Breast epithelium (tissue), 4 donors: ENCODE data around the gene MYO1E. TPM values are rescaled to one million over a fixed set of nuclear protein-coding genes. Genes with fewer than 3 reads are reported as not detected.

ENCODE experiments used
- DNase-seq, 2 donors: peaks; one replicate each; pipeline ENCODE4 v3.0.0-alpha.2; 2019; ENCODE audit warnings: low spot score in 2 of 2
- H3K27ac ChIP-seq, 2 donors: fragments of 200-600 bp; sonication (generic) in 1 of 2; one replicate each; pipeline ENCODE4 v1.5.1; 2016 to 2019; ENCODE audit warnings: mild to moderate bottlenecking in 1 of 2
- H3K27me3 ChIP-seq, 2 donors: fragments of 200-600 bp; sonication (generic) in 1 of 2; one replicate each; pipeline versions ENCODE4 v1.5.1 to v1.6.0; 2017 to 2019; ENCODE audit warnings: control low read depth in 1 of 2, mild to moderate bottlenecking in 1 of 2
- H3K36me3 ChIP-seq: fragments of 200-600 bp; one replicate; pipeline ENCODE4 v1.5.1; 2019
- H3K4me1 ChIP-seq, 2 donors: fragments of 200-600 bp; sonication (generic); one replicate each; pipeline ENCODE4 v1.5.1; 2016 to 2019; ENCODE audit warnings: control low read depth in 1 of 2
- H3K4me3 ChIP-seq, 3 donors: fragments of 200-600 bp; sonication (generic); 1 replicate in 2 of 3; 2 replicates in 1 of 3; pipeline ENCODE4 v1.5.1; 2016 to 2019; ENCODE audit warnings: mild to moderate bottlenecking in 3 of 3, moderate library complexity in 2 of 3
- H3K9me3 ChIP-seq, 2 donors: fragments of 200-600 bp; sonication (generic) in 1 of 2; one replicate each; pipeline ENCODE4 v1.5.1; 2016 to 2019; ENCODE audit warnings: control low read depth in 1 of 2
- CTCF ChIP-seq, 3 donors: fragments of 450-650 bp; IDR thresholded peaks; one replicate each; pipeline ENCODE4 v1.5.1; 2016 to 2017; ENCODE audit warnings: antibody characterized with exemption in 3 of 3, mild to moderate bottlenecking in 3 of 3, moderate library complexity in 3 of 3
- POLR2A ChIP-seq: fragments of 450-650 bp; IDR thresholded peaks from one replicate; pipeline ENCODE4 v1.6.1; 2016; ENCODE audit warnings: antibody characterized with exemption, mild to moderate bottlenecking, moderate library complexity
- POLR2AphosphoS5 ChIP-seq, 3 donors: sonication (generic); formaldehyde crosslinking; IDR thresholded peaks; one replicate each; pipeline ENCODE4 v1.6.1; 2017; ENCODE audit warnings: antibody characterized with exemption in 3 of 3
- intact Hi-C: fragments of 100-400 bp; cut with DNase I; formaldehyde crosslinking; loops from one replicate; pipeline ENCODE4 v1.15.1; 2023; ENCODE audit warnings: low total_unique reads
- total RNA-seq, 3 donors: library from RNA; depleted of rRNA; stranded (reverse); fragments of >200 nt; gene quantifications; one replicate each; pipeline ENCODE4 v1.1.0, GENCODE V29; 2016

The MYO1E gene
- total RNA-seq, 3 donors from 2014 or later: 51.5 to 76.1 (median 68.6) TPM

GRCh38 chr15:59413577-59413976, 40.9 kb upstream of the MYO1E start:
- H3K4me1 ChIP-seq: no peaks in the 10 kb centered on the region
- no peak for TF ChIP-seq POLR2AphosphoS5 (IDR thresholded peaks at IDR 0.05)
- no peak for TF ChIP-seq CTCF (IDR thresholded peaks at IDR 0.05)
- no peak for TF ChIP-seq POLR2A
- H3K4me3 ChIP-seq: no peak overlapping the region
- no peaks in the 10 kb centered on the region for H3K27me3 ChIP-seq
- intact Hi-C loops: no loop called here
- H3K9me3 ChIP-seq: no peaks in the 10 kb centered on the region
- no peak for DNase-seq
- H3K36me3 ChIP-seq: no peaks in the 10 kb centered on the region
- no peak overlapping the region for H3K27ac ChIP-seq

- Histone ChIP-seq H3K9me3 (no peaks in the 10 kb centered on the region), H3K4me3 (no peak overlapping the region), H3K27ac (no peak overlapping the region), H3K36me3 (no peaks in the 10 kb centered on the region), H3K4me1 (no peaks in the 10 kb centered on the region), H3K27me3 (no peaks in the 10 kb centered on the region)
- no peak for TF ChIP-seq POLR2A
- TF ChIP-seq CTCF (IDR thresholded peaks at IDR 0.05): no peak
- TF ChIP-seq POLR2AphosphoS5 (IDR thresholded peaks at IDR 0.05): no peak
- intact Hi-C loops: no loop called here
- no peak for DNase-seq
Measured at GRCh38 chr15:59410391-59410896, 37.8 kb upstream of the MYO1E start.

- no peak for DNase-seq
- H3K27me3 ChIP-seq: no peaks in the 10 kb centered on the region
Measured at GRCh38 chr15:59407946-59408345, 35.3 kb upstream of the MYO1E start.

GRCh38 chr15:59406446-59406845, 33.8 kb upstream of the MYO1E start:
- TF ChIP-seq POLR2A: no peak
- TF ChIP-seq CTCF (IDR thresholded peaks at IDR 0.05): no peak
- TF ChIP-seq POLR2AphosphoS5 (IDR thresholded peaks at IDR 0.05): no peak
- Histone ChIP-seq H3K36me3 (no peaks in the 10 kb centered on the region), H3K27ac (no peak overlapping the region), H3K27me3 (no peaks in the 10 kb centered on the region), H3K4me3 (no peak overlapping the region), H3K9me3 (no peaks in the 10 kb centered on the region), H3K4me1 (no peaks in the 10 kb centered on the region)
- intact Hi-C loops: no loop called here
- no peak for DNase-seq

More at GRCh38 chr15:59407946-59408345, 35.3 kb upstream of the MYO1E start:
- intact Hi-C loops: no loop called here
- Histone ChIP-seq H3K4me1 (no peaks in the 10 kb centered on the region), H3K36me3 (no peaks in the 10 kb centered on the region), H3K27ac (no peak overlapping the region), H3K4me3 (no peak overlapping the region), H3K9me3 (no peaks in the 10 kb centered on the region)
- no peak for TF ChIP-seq CTCF (IDR thresholded peaks at IDR 0.05)
- TF ChIP-seq POLR2AphosphoS5 (IDR thresholded peaks at IDR 0.05): no peak
- no peak for TF ChIP-seq POLR2A

- Histone ChIP-seq H3K27me3 (no peaks in the 10 kb centered on the region), H3K27ac (no peak overlapping the region), H3K4me3 (no peak overlapping the region), H3K36me3 (no peaks in the 10 kb centered on the region), H3K4me1 (no peaks in the 10 kb centered on the region), H3K9me3 (no peaks in the 10 kb centered on the region)
- no peak for DNase-seq
- no peak for TF ChIP-seq POLR2AphosphoS5 (IDR thresholded peaks at IDR 0.05)
- no peak for TF ChIP-seq POLR2A
- TF ChIP-seq CTCF (IDR thresholded peaks at IDR 0.05): no peak
- intact Hi-C loops: no loop called here
Measured at GRCh38 chr15:59405079-59405478, 32.4 kb upstream of the MYO1E start.
